ENCODE data around the gene TUBB4A.

The TUBB4A gene

DNA sequence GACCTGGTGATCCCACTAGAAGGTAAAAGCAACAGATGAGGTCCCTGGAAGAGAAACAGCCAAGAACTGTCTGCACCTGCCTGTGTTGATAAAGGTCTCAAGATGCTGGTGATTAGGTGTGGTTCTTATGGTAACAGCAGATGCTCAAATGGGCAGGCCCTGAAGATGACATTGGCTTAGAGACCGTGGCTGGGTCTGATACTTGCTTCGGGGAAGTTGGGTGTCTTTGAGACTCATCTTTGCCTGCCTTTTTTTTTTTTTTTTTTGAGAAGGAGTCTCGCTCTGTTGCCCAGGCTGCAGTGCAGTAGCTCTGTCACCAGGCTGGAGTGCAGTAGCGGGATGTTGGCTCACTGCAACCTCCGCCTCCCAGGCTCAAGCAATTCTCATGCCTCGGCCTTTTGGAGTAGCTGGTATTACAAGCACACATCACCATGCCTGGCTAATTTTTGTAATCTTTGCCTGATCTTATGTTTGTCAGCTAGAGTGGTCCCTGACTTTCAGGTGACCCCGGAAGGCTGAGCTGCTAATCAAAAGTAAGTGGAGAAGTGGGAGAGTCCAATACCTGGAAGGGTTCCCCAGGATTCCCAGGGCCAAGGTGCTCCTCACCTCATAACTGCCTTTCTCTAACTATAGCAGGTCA is 50.4 kb downstream of the TUBB4A start:
- no peak for DNase-seq (ENCODE audit: low read depth)
- TF ChIP-seq CTCF (conservative IDR thresholded peaks at IDR 0.05; ENCODE audit: low read depth, low read length): no peak
- H3K4me3 ChIP-seq (ENCODE audit: low read depth, low read length): no peak overlapping the region

- no peak overlapping the region for H3K4me3 ChIP-seq (ENCODE audit: low read depth, low read length)
- no peak for TF ChIP-seq CTCF (conservative IDR thresholded peaks at IDR 0.05; ENCODE audit: low read depth, low read length)
- no peak for DNase-seq (ENCODE audit: low read depth)
These were observed 51.9 kb downstream of the TUBB4A start for GRCh38 chr19:6450166-6450565.

DNA sequence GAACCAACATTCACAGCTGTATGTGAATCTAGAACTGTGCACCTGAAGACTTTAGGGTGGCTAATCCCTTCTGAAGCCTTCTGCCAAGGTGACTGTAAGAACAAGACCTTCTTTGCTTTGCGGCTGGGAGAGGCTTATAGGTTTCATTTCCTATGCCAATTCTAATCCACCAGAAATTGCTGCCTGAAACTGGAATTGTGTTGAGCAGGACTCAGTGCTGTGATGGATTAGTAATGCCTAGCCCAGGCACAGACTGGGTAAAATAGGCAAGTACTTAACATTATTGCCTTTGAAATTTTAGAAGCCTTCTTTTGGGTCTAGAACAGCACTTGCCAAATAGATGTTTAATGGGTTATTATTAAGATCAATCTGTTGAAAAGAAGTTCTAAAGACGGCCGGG is 54.1 kb downstream of the TUBB4A start:
- no peak for TF ChIP-seq CTCF (conservative IDR thresholded peaks at IDR 0.05; ENCODE audit: low read depth, low read length)
- H3K4me3 ChIP-seq (ENCODE audit: low read depth, low read length): no peak overlapping the region

GRCh38 chr19:6446452-6446851 is 55.7 kb downstream of the TUBB4A start:
- no peak for TF ChIP-seq CTCF (conservative IDR thresholded peaks at IDR 0.05; ENCODE audit: low read depth, low read length)
- no peak overlapping the region for H3K4me3 ChIP-seq (ENCODE audit: low read depth, low read length)
- no peak for DNase-seq (ENCODE audit: low read depth)

More for the DNA sequence above, 54.1 kb downstream of the TUBB4A start:
- no peak for DNase-seq (ENCODE audit: low read depth)

Measured in choroid plexus epithelial cell (primary cell).